HG02885 (cell line): Measurements from ENCODE around the gene CACNB1.

Source experiments
- ATAC-seq: cut with Tn5 transposase; IDR thresholded peaks from one replicate; pipeline ENCODE4 v1.9.1; 2021; ENCODE audit warnings: mild to moderate bottlenecking; ENCODE audit not compliant: unreplicated experiment, poor library complexity

Gene CACNB1

GRCh38 chr17:39197380-39198185, at the start of gene CACNB1:
Gene CACNB1, minus strand, starts transcription at chr17:39197669. Its CDS starts 174 bp downstream, at chr17:39197495.
- ATAC-seq, result peak; percentile 50

- no peak for ATAC-seq
Measured at GRCh38 chr17:39246274-39246673, 48.8 kb upstream of the CACNB1 start.

GRCh38 chr17:39244600-39245570, 47.4 kb upstream of the CACNB1 start:
- peak; percentile 56 for ATAC-seq

GRCh38 chr17:39244016-39244599, 46.6 kb upstream of the CACNB1 start:
- no peak for ATAC-seq

GRCh38 chr17:39243155-39243554, 45.7 kb upstream of the CACNB1 start:
- no peak for ATAC-seq

- ATAC-seq, result no peak
Measured at GRCh38 chr17:39240631-39241030, 43.2 kb upstream of the CACNB1 start.

GRCh38 chr17:39239640-39240314, 42.3 kb upstream of the CACNB1 start:
- no peak for ATAC-seq

GRCh38 chr17:39238311-39238972, 41.0 kb upstream of the CACNB1 start:
- ATAC-seq, result no peak

- ATAC-seq, result no peak
Measured at GRCh38 chr17:39237586-39237985, 40.1 kb upstream of the CACNB1 start.

- no peak for ATAC-seq
Measured at GRCh38 chr17:39236981-39237441, 39.5 kb upstream of the CACNB1 start.

GRCh38 chr17:39236450-39236927, 39.0 kb upstream of the CACNB1 start:
- no peak for ATAC-seq

GRCh38 chr17:39235555-39236449, 38.3 kb upstream of the CACNB1 start:
- no peak for ATAC-seq

GRCh38 chr17:39231591-39232551, 34.4 kb upstream of the CACNB1 start:
- no peak for ATAC-seq

- no peak for ATAC-seq
Measured at GRCh38 chr17:39231091-39231561, 33.7 kb upstream of the CACNB1 start.

- ATAC-seq, result no peak
Measured at GRCh38 chr17:39230361-39230760, 32.9 kb upstream of the CACNB1 start.

- ATAC-seq, result no peak
Measured at GRCh38 chr17:39229274-39229913, 31.9 kb upstream of the CACNB1 start.
